ENCODE measurements around the gene ELL2. TPM values are rescaled to one million over a fixed set of nuclear protein-coding genes. Genes with fewer than 3 reads are reported as not detected.
"Not testable (repeated sequence)": the region's sequence is repeated elsewhere in the genome, so short reads cannot be mapped to it uniquely, and the experiment has no call there.

ELL2 gene
- polyA plus RNA-seq, 1 donor from 2014 or later: 1.4 TPM

DNA sequence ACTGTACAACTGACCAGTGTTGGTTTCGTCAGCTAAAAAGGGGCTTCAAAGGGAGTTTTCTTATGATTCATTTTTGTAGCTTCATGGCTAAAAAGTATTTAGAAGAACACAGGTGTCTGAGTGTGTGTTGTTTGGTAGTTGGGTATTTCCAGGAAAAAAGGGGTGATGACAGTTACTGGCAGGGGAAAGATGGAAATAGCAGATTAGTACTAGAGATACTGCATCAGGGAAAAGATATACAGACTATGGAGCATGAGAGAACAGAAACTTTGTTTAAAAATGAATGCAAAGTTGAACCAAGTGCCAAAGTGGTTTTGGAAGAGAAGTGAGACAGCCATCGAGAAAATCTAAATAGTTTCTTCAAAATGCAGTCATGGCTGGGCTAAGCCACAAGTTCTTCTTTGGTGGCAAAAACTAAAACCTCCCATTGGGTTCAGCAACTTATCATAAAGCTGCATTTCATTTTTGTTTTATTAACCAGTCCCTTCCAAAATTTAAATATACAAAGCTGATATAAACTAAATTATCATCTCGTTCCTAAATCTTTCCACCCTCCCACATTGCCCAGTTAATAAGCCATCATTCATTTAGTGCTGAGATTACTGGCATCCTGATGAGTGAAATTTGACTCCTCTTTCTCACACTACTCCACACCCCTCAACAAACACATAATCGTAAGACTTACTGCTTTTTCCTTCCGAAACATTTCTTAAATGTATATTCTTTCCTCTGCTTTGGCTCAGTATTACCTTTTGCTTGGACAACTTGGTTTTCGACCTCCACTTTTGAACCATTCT, 33.5 kb downstream of the ELL2 start:
- Histone ChIP-seq H3K9me2 (ENCODE audit: insufficient read depth, low read length) (no peaks in the 10 kb centered on the region), H3F3A (ENCODE audit: insufficient read depth, low read length, poor library complexity, severe bottlenecking) (no peaks in the 10 kb centered on the region), H2AFZ (ENCODE audit: low read depth, low read length) (no peak overlapping the region), H3K27ac (ENCODE audit: low read length) (no peak overlapping the region), H4K20me1 (ENCODE audit: insufficient read depth) (no peaks in the 10 kb centered on the region), H3K9ac (ENCODE audit: low read length) (no peak overlapping the region), H3K79me2 (replicated peaks; ENCODE audit: insufficient read depth, low read length) (no peaks in the 10 kb centered on the region), H3K27me3 (ENCODE audit: insufficient read depth, low read depth, low read length) (no peaks in the 10 kb centered on the region), H3K9me3 (ENCODE audit: low read length) (no peaks in the 10 kb centered on the region), H3K4me3 (ENCODE audit: low read length) (no peak overlapping the region), H3K4me2 (ENCODE audit: low read length) (no peak overlapping the region), H3K36me3 (ENCODE audit: insufficient read depth, low read length) (no peaks in the 10 kb centered on the region)
- no peak for TF ChIP-seq RAD21 (conservative IDR thresholded peaks at IDR 0.05)

DNA sequence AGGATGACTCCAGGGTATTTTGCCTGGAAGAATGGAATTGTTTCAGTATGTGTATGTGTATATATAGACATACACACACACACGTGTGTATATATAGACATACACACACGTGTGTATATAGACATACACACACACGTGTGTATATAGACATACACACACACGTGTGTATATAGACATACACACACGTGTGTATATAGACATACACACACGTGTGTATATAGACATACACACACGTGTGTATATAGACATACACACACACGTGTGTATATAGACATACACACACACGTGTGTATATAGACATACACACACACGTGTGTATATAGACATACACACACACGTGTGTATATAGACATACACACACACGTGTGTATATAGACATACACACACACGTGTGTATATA, 34.4 kb downstream of the ELL2 start:
- not testable (repeated sequence) for H3K27me3 ChIP-seq (ENCODE audit: insufficient read depth, low read depth, low read length); H3K9ac ChIP-seq (ENCODE audit: low read length); H3K9me2 ChIP-seq (ENCODE audit: insufficient read depth, low read length); H3F3A ChIP-seq (ENCODE audit: insufficient read depth, low read length, poor library complexity, severe bottlenecking); H4K20me1 ChIP-seq (ENCODE audit: insufficient read depth); H3K9me3 ChIP-seq (ENCODE audit: low read length); H3K36me3 ChIP-seq (ENCODE audit: insufficient read depth, low read length); H3K27ac ChIP-seq (ENCODE audit: low read length); H3K4me3 ChIP-seq (ENCODE audit: low read length); H3K4me2 ChIP-seq (ENCODE audit: low read length); H3K79me2 ChIP-seq (replicated peaks; ENCODE audit: insufficient read depth, low read length); H2AFZ ChIP-seq (ENCODE audit: low read depth, low read length)

- no peaks in the 10 kb centered on the region for H3K79me2 ChIP-seq (replicated peaks; ENCODE audit: insufficient read depth, low read length)
- H3K27me3 ChIP-seq (ENCODE audit: insufficient read depth, low read depth, low read length): no peaks in the 10 kb centered on the region
- no peaks in the 10 kb centered on the region for H3K36me3 ChIP-seq (ENCODE audit: insufficient read depth, low read length)
- no peaks in the 10 kb centered on the region for H3F3A ChIP-seq (ENCODE audit: insufficient read depth, low read length, poor library complexity, severe bottlenecking)
- no peak overlapping the region for H3K4me3 ChIP-seq (ENCODE audit: low read length)
- no peaks in the 10 kb centered on the region for H3K9me3 ChIP-seq (ENCODE audit: low read length)
- H2AFZ ChIP-seq (ENCODE audit: low read depth, low read length): no peak overlapping the region
- TF ChIP-seq SMC3 (conservative IDR thresholded peaks at IDR 0.05; ENCODE audit: poor library complexity) (no peak), TAF1 (IDR thresholded peaks at IDR 0.05; ENCODE audit: low read depth) (no peak), CTCF (IDR thresholded peaks at IDR 0.05; ENCODE audit: poor library complexity, severe bottlenecking) (no peak), POLR2AphosphoS5 (IDR thresholded peaks at IDR 0.05) (no peak), RAD21 (conservative IDR thresholded peaks at IDR 0.05) (no peak), MXI1 (conservative IDR thresholded peaks at IDR 0.05; ENCODE audit: poor library complexity, severe bottlenecking) (no peak), REST (IDR thresholded peaks at IDR 0.05; ENCODE audit: borderline replicate concordance) (no peak), EZH2 (IDR thresholded peaks at IDR 0.05; ENCODE audit: borderline replicate concordance, insufficient read depth, low read length, poor library complexity, severe bottlenecking) (no peak)
- no peaks in the 10 kb centered on the region for H4K20me1 ChIP-seq (ENCODE audit: insufficient read depth)
- H3K9ac ChIP-seq (ENCODE audit: low read length): no peak overlapping the region
- H3K9me2 ChIP-seq (ENCODE audit: insufficient read depth, low read length): no peaks in the 10 kb centered on the region
- H3K27ac ChIP-seq (ENCODE audit: low read length): no peak overlapping the region
- H3K4me2 ChIP-seq (ENCODE audit: low read length): no peak overlapping the region
These were observed 35.7 kb downstream of the ELL2 start for GRCh38 chr5:95925939-95926338.

Data from neural cell (in vitro differentiated cells).